Measurements from ENCODE around the gene KMT2E. TPM values are rescaled to one million over a fixed set of nuclear protein-coding genes. Genes with fewer than 3 reads are reported as not detected.

The KMT2E gene
- 10 to 100 TPM; 94.4 to 99.3 TPM for total RNA-seq

GRCh38 chr7:105013816-105014692 is at the start of gene KMT2E:
Gene KMT2E (plus strand): TSS chr7:105014205. CDS start chr7:105040953, 26,748 bp downstream.
- intact Hi-C loops (cut with DNase I, micrococcal nuclease): loop anchor here (1.0 to 10.0 kb wide), 16 partner anchors 15 to 1853 kb away; partner anchors contain the start of genes DNAJC2 (in 1 of the 2), NAMPT (in 1 of the 2), PIK3CG (in 1 of the 2) and PSMC2 (in 1 of the 2)
- peaks cover 80% of the 10 kb centered on the region for H3K36me3 Mint-ChIP-seq (ENCODE audit: low read depth)
- ATAC-seq (peak; percentile 26), DNase-seq (peak; percentile 95)
- peak within 1 kb of the TSS; percentile 100 for H3K27ac Mint-ChIP-seq
- no peaks in the 10 kb centered on the region for H3K9me3 Mint-ChIP-seq (ENCODE audit: low read depth)
- POLR2A ChIA-PET: interaction anchor here (0.6 to 10.1 kb wide), 11 partner anchors 11 to 1112 kb away, joined by 3 to 138 read pairs (median 4); no protein-coding TSS in a partner anchor
- no peaks in the 10 kb centered on the region for H3K27me3 Mint-ChIP-seq
- peak within 1 kb of the TSS; percentile 96 for H3K4me3 Mint-ChIP-seq
- CTCF ChIA-PET: interaction anchor here (0.8 to 5.8 kb wide), 5 partner anchors 11 to 517 kb away, joined by 3 to 64 read pairs (median 3); no protein-coding TSS in a partner anchor
- H3K4me1 Mint-ChIP-seq: peaks cover 10% of the 10 kb centered on the region

- Mint-ChIP-seq H3K4me1 (peaks cover 26% of the 10 kb centered on the region), H3K36me3 (ENCODE audit: low read depth) (peaks cover 39% of the 10 kb centered on the region), H3K4me3 (no peak overlapping the region), H3K9me3 (ENCODE audit: low read depth) (no peaks in the 10 kb centered on the region), H3K27ac (no peak overlapping the region), H3K27me3 (no peaks in the 10 kb centered on the region)
- intact Hi-C loops (cut with DNase I, micrococcal nuclease): no loop called here
- ChIA-PET CTCF (interaction anchor here (1.0 to 1.7 kb wide), 2 partner anchors 19 to 344 kb away, joined by 4 to 5 read pairs; no protein-coding TSS in a partner anchor), POLR2A (no interaction called here)
- ATAC-seq (no peak), DNase-seq (no peak)
These were observed 49.3 kb upstream of the KMT2E start for GRCh38 chr7:104964626-104965236.

GRCh38 chr7:104966022-104966421 is 48.0 kb upstream of the KMT2E start:
- no peak overlapping the region for H3K4me3 Mint-ChIP-seq
- CTCF ChIA-PET: interaction anchor here (0.6 to 2.9 kb wide), 6 partner anchors 7 to 61 kb away, joined by 3 to 17 read pairs (median 5); no protein-coding TSS in a partner anchor
- H3K4me1 Mint-ChIP-seq: peaks cover 23% of the 10 kb centered on the region
- H3K27ac Mint-ChIP-seq: no peak overlapping the region
- H3K36me3 Mint-ChIP-seq (ENCODE audit: low read depth): peaks cover 37% of the 10 kb centered on the region
- POLR2A ChIA-PET: interaction anchor here (0.7 kb wide), 1 partner anchor 750 kb away, joined by 3 read pairs; no protein-coding TSS in a partner anchor
- H3K9me3 Mint-ChIP-seq (ENCODE audit: low read depth): no peaks in the 10 kb centered on the region
- H3K27me3 Mint-ChIP-seq: no peaks in the 10 kb centered on the region
- ATAC-seq (no peak), DNase-seq (no peak)
- intact Hi-C loops (cut with DNase I, micrococcal nuclease): no loop called here

GRCh38 chr7:104967088-104967487 is 46.9 kb upstream of the KMT2E start:
- POLR2A ChIA-PET: no interaction called here

GRCh38 chr7:104967595-104967994 is 46.4 kb upstream of the KMT2E start:
- Mint-ChIP-seq H3K36me3 (ENCODE audit: low read depth) (peaks cover 29% of the 10 kb centered on the region), H3K4me1 (peaks cover 13% of the 10 kb centered on the region), H3K4me3 (no peak overlapping the region), H3K27ac (no peak overlapping the region), H3K9me3 (ENCODE audit: low read depth) (no peaks in the 10 kb centered on the region), H3K27me3 (no peaks in the 10 kb centered on the region)
- ATAC-seq (no peak), DNase-seq (no peak)
- POLR2A ChIA-PET: no interaction called here
- CTCF ChIA-PET: interaction anchor here (2.0 to 2.9 kb wide), 2 partner anchors 11 to 14 kb away, joined by 9 to 17 read pairs; no protein-coding TSS in a partner anchor
- intact Hi-C loops (cut with DNase I, micrococcal nuclease): no loop called here

More at GRCh38 chr7:104967088-104967487, 46.9 kb upstream of the KMT2E start:
- Mint-ChIP-seq H3K27ac (no peak overlapping the region), H3K27me3 (no peaks in the 10 kb centered on the region), H3K4me3 (no peak overlapping the region), H3K9me3 (ENCODE audit: low read depth) (no peaks in the 10 kb centered on the region), H3K4me1 (peaks cover 18% of the 10 kb centered on the region), H3K36me3 (ENCODE audit: low read depth) (peaks cover 33% of the 10 kb centered on the region)
- CTCF ChIA-PET: interaction anchor here (1.2 to 2.9 kb wide), 3 partner anchors 8 to 14 kb away, joined by 3 to 17 read pairs (median 9); no protein-coding TSS in a partner anchor
- ATAC-seq: no peak
- intact Hi-C loops (cut with DNase I, micrococcal nuclease): no loop called here
- DNase-seq: no peak

GRCh38 chr7:104968648-104969047 is 45.4 kb upstream of the KMT2E start:
- Mint-ChIP-seq H3K4me3 (no peak overlapping the region), H3K27me3 (no peaks in the 10 kb centered on the region), H3K9me3 (ENCODE audit: low read depth) (no peaks in the 10 kb centered on the region), H3K27ac (no peak overlapping the region), H3K4me1 (peaks cover 8% of the 10 kb centered on the region), H3K36me3 (ENCODE audit: low read depth) (peaks cover 23% of the 10 kb centered on the region)
- DNase-seq (no peak), ATAC-seq (no peak)
- CTCF ChIA-PET: interaction anchor here (3.8 kb wide), 1 partner anchor 12 kb away, joined by 14 read pairs; no protein-coding TSS in a partner anchor
- POLR2A ChIA-PET: no interaction called here
- intact Hi-C loops (cut with DNase I, micrococcal nuclease): no loop called here

GRCh38 chr7:104969183-104969582 is 44.8 kb upstream of the KMT2E start:
- Mint-ChIP-seq H3K36me3 (ENCODE audit: low read depth) (peaks cover 20% of the 10 kb centered on the region), H3K27ac (no peak overlapping the region), H3K27me3 (no peaks in the 10 kb centered on the region), H3K4me3 (no peak overlapping the region), H3K9me3 (ENCODE audit: low read depth) (no peaks in the 10 kb centered on the region), H3K4me1 (peaks cover 10% of the 10 kb centered on the region)
- POLR2A ChIA-PET: interaction anchor here (0.6 kb wide), 1 partner anchor 27 kb away, joined by 3 read pairs; no protein-coding TSS in a partner anchor
- ATAC-seq (no peak), DNase-seq (no peak)
- intact Hi-C loops (cut with DNase I, micrococcal nuclease): no loop called here
- CTCF ChIA-PET: interaction anchor here (1.5 to 3.8 kb wide), 2 partner anchors 8 to 12 kb away, joined by 10 to 14 read pairs; no protein-coding TSS in a partner anchor

GRCh38 chr7:104971290-104972071 is 42.5 kb upstream of the KMT2E start:
- Mint-ChIP-seq H3K27me3 (no peaks in the 10 kb centered on the region), H3K4me3 (no peak overlapping the region), H3K9me3 (ENCODE audit: low read depth) (no peaks in the 10 kb centered on the region), H3K27ac (no peak overlapping the region), H3K36me3 (ENCODE audit: low read depth) (peaks cover 14% of the 10 kb centered on the region), H3K4me1 (peaks cover 12% of the 10 kb centered on the region)
- CTCF ChIA-PET: interaction anchor here (0.6 to 3.8 kb wide), 3 partner anchors 9 to 243 kb away, joined by 4 to 14 read pairs (median 4); no protein-coding TSS in a partner anchor
- ATAC-seq (no peak), DNase-seq (no peak)
- POLR2A ChIA-PET: no interaction called here
- intact Hi-C loops (cut with DNase I, micrococcal nuclease): no loop called here

- CTCF ChIA-PET: interaction anchor here (0.5 to 3.8 kb wide), 5 partner anchors 8 to 594 kb away, joined by 3 to 14 read pairs (median 4); no protein-coding TSS in a partner anchor
- POLR2A ChIA-PET: interaction anchor here (0.6 kb wide), 1 partner anchor 563 kb away, joined by 6 read pairs; no protein-coding TSS in a partner anchor
- Mint-ChIP-seq H3K4me1 (peaks cover 20% of the 10 kb centered on the region), H3K27me3 (no peaks in the 10 kb centered on the region), H3K27ac (no peak overlapping the region), H3K4me3 (no peak overlapping the region), H3K9me3 (ENCODE audit: low read depth) (no peaks in the 10 kb centered on the region), H3K36me3 (ENCODE audit: low read depth) (peaks cover 14% of the 10 kb centered on the region)
- DNase-seq (no peak), ATAC-seq (no peak)
- intact Hi-C loops (cut with DNase I, micrococcal nuclease): no loop called here
These were observed 41.5 kb upstream of the KMT2E start for GRCh38 chr7:104972500-104972899.

- no peak for ATAC-seq
- Mint-ChIP-seq H3K4me3 (no peak overlapping the region), H3K27ac (peak overlapping the region; percentile 25)
These were observed 40.8 kb upstream of the KMT2E start for GRCh38 chr7:104973227-104973626.

More at GRCh38 chr7:104973227-104973626, 40.8 kb upstream of the KMT2E start:
- peaks cover 14% of the 10 kb centered on the region for H3K36me3 Mint-ChIP-seq (ENCODE audit: low read depth)
- no peaks in the 10 kb centered on the region for H3K9me3 Mint-ChIP-seq (ENCODE audit: low read depth)
- no peaks in the 10 kb centered on the region for H3K27me3 Mint-ChIP-seq
- POLR2A ChIA-PET: interaction anchor here (0.8 kb wide), 1 partner anchor 33 kb away, joined by 4 read pairs; no protein-coding TSS in a partner anchor
- CTCF ChIA-PET: interaction anchor here (0.6 to 1.0 kb wide), 2 partner anchors 10 to 85 kb away, joined by 3 to 4 read pairs; no protein-coding TSS in a partner anchor
- intact Hi-C loops (cut with DNase I, micrococcal nuclease): no loop called here
- peaks cover 22% of the 10 kb centered on the region for H3K4me1 Mint-ChIP-seq
- DNase-seq: no peak

Data from activated CD4-positive, alpha-beta T cell treated with anti-CD3 and anti-CD28 coated beads for 36 hours (primary cell).